H4 (cell line): Measurements from ENCODE around the gene GRID1. TPM values are rescaled to one million over a fixed set of nuclear protein-coding genes. Genes with fewer than 3 reads are reported as not detected.
A peak's percentile ranks its signal among the peaks of the same experiment; 100 is the strongest.

Source experiments
- DNase-seq: peaks from one replicate; pipeline ENCODE4 v3.0.0-alpha.2; 2015; ENCODE audit warnings: low spot score
- total RNA-seq: library from RNA; depleted of rRNA; stranded (reverse); fragments of >200 nt; shearing (Covaris generic); gene quantifications from 2 replicates; pipeline ENCODE4 v1.2.3, GENCODE V29; 2014; rRNA removed

Gene GRID1
- total RNA-seq, 1 experiment from 2014 or later, result 2.4 TPM

- DNase-seq, result no peak
Observed at GRCh38 chr10:85602306-85602705, 764.3 kb downstream of the GRID1 start.

GRCh38 chr10:85601526-85601925 lies 765.1 kb downstream of the GRID1 start:
- no peak for DNase-seq

DNA sequence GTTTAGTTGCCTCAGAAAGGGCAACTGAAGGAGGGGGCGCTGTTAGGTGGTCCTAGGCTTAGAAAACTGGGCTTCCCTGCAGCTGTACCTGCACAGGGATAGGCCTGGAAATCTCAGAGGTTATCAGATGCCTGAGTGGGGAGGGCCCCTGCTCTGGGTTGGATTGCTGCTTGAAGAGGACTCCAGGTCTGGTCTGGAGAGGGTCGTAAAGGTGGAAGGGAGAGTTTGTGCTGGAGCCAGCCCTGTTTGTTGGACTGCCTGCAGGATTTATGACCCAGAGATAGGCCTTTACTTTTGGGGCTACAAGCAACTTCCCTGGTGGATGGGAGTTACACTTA lies 765.9 kb downstream of the GRID1 start:
- DNase-seq, result no peak

DNA sequence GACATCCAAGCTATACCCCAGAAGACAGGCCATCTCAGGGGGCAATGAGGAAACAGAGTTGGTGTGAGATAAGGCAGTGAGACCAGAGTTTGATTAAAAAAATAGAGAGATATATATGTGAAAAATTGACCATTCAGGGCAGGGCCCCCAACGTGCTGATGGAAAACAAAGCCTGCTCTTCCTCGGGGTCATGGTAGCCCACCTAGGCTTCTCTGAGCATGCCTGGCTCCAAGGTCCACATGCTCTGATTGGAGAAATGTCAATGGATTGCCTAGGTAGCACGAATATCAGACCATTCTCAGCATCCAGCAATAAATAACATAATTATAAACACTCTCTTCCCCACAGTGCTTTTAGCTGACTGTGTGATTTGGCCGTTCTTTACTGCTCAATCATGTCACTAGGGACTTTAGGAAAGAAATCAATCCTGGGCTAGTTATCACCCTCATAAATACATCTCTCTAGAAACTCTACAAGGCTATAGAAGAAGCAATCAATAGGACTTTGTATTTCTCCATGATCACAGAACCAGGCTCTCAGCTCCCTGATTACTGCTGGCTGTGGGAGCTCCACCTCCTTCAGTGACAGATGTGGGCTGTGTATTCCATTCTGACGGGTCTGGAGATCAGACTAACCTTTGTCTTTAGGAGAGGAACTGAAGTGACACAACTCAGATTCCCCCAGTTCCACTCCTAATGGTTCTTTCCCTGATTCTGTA lies 766.4 kb downstream of the GRID1 start:
- no peak for DNase-seq

DNA sequence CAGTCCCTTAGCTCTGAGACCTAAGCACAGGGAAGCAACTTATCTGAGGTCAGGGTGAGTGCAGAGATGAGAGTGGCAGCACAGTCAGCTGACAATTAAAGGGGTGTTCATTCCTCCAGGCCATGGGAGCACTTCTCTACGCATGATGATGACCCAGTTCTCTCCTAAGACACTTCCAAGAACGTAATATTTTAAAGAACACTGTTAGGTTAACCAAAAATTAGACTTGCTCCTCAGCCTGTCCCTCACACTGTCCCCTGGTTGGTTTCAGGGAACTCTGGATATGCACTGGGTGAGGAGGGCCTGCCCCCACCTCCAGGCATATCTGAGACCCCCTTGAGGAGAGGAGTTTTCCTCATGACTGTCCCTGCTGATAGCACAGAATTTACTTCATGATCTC lies 767.5 kb downstream of the GRID1 start:
- DNase-seq, result no peak

DNA sequence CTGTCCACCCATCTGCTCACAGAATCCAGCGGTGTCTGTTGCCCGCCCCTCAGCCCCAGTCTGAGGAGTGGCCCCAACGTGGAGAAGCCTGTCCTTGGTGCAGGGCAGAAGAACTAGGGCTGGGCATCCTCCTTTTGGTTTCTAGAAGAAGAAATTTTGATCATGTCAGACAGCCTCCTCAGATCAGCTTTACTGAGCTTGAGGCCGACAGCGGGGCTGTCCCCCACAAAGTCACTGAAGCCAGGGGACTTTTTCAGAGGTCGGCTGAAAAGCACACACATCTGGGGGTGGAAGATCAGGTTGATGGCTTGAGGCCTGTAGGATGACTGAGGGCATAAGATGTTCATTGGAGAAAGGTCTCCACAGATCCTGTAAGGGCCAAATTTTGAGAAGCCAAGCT lies 767.9 kb downstream of the GRID1 start:
- no peak for DNase-seq

GRCh38 chr10:85597006-85597405 lies 769.6 kb downstream of the GRID1 start:
- no peak for DNase-seq

GRCh38 chr10:85596389-85596788 lies 770.2 kb downstream of the GRID1 start:
- DNase-seq, result no peak

DNA sequence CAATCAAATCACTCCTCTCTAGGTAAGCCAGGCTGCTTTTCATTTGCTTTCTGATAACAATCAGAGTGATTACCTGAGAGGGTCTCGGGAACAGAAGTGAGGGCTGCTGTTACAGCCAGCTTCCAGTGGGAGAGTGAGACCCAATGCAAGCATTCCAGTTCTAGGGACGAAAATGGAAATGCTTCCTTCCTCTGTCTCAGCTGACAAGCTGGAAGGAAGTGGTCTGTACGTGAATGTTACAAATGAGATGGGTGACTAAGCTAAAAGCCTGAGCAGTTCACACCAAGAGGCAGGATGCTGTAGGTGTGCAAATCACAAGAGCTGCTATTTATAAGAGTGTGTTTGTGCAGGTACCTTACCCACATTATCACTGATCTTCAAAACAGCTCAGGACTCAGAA lies 772.4 kb downstream of the GRID1 start:
- DNase-seq, result peak; percentile 34

- DNase-seq, result no peak
Observed at GRCh38 chr10:85593226-85593772, 773.3 kb downstream of the GRID1 start.

DNA sequence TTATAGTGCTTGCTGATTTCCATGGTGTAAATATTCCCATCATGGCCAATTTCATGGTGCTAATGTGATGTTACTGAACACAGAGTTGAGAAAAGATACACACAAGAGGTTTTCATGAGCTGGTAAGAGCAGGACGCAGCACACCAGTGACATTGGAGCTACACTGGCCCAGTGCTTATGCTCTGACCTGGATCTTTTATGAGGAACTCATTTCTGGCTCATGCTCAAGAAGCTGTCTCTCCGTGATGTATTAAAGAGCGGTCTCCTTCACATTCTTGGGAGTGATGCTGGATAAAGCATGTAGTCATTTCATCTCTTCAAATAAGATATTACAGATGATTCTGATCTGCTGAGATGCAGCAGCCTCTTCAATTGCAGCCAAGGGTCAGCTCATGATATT lies 785.2 kb downstream of the GRID1 start:
- no peak for DNase-seq

DNA sequence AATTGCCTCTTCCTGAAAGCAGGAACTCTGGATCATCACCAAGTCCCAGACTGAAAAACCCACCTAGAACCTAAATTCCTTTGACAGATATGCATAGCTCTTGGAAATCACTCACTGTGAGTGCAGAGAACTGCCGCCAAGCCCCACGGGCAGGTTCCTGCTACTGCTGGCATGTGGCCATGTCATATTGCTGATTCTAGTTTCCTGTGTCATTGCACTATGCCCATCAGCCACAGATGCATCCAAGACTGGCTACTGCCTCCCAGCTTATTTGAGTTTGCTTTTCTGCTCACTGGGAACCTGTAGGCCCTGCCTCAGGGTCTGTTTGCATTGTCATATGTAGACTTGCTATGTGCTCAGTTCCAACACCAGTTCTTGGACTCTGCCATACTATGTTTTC lies 786.0 kb downstream of the GRID1 start:
- no peak for DNase-seq

- DNase-seq, result no peak
Observed at GRCh38 chr10:85578860-85579259, 787.7 kb downstream of the GRID1 start.

GRCh38 chr10:85575441-85575840 lies 791.2 kb downstream of the GRID1 start:
- no peak for DNase-seq

DNA sequence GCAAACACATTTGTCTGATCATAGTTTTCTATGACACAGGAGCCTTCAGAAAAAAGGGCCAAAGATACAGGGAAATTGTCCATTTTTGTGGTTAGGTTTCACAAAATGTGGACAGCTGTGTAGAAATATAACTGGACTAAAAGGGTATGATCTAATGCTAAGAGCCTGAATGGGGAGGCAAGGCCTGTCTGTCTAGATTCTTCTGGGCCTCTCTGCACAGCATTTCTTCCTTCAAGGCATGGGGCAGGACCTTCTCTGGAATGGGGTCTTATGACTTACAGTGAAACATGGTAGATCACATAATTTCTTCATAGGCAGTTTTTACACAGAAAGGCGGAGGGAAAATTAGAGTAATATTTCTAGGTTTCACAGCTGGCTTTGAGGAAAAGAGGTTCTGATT lies 795.7 kb downstream of the GRID1 start:
- no peak for DNase-seq

- no peak for DNase-seq
Observed at GRCh38 chr10:85565381-85565780, 801.2 kb downstream of the GRID1 start.

GRCh38 chr10:85558533-85558932 lies 808.1 kb downstream of the GRID1 start:
- DNase-seq, result no peak

GRCh38 chr10:85557706-85558105 lies 808.9 kb downstream of the GRID1 start:
- DNase-seq, result no peak

DNA sequence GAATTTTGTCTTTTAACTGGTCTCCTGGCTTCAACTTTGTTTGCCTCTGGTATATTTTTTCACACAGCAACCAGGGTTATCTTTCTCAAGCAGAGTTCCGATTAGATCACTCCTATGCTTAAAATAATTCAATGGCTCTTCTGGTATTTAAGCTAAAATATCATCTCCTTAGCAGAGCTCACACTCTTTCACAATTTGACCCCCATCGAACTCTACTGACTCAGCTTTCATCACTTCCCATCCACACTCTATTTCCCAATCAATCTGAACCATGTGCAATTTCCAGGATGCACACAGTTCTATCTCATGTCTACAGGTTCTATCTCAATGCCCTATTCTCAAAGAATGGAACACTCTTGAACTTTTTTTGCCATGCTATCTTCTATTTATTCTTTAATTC lies 809.5 kb downstream of the GRID1 start:
- no peak for DNase-seq

Other genes with a start within 250 kb of the GRID1 start
- 17.3 and 23.8 TPM in 2 replicates for gene WAPL, start 155.0 kb upstream of the GRID1 start, total RNA-seq